Naive thymus-derived CD4-positive, alpha-beta T cell (primary cell): ENCODE results near the gene ADCYAP1R1. TPM values are rescaled to one million over a fixed set of nuclear protein-coding genes. Genes with fewer than 3 reads are reported as not detected.

Experiments used
- ATAC-seq: fragments of 150-1000 bp; cut with Tn5 transposase; 2 replicates; pipeline ENCODE4 v1.10.0; 2021; ENCODE audit warnings: mild to moderate bottlenecking, moderate library complexity
- CTCF ChIA-PET: fragments of 350-600 bp; sonication (Branson Sonifier 250); formaldehyde crosslinking; loops from one replicate; lab custom pipeline; 2021; ENCODE audit warnings: antibody characterized with exemption; lab: Charles Lee
- POLR2A ChIA-PET: fragments of 350-600 bp; sonication (Branson Sonifier 250); formaldehyde crosslinking; loops from one replicate; lab custom pipeline; 2021; ENCODE audit warnings: antibody characterized with exemption, inconsistent platforms; lab: Charles Lee
- DNase-seq, 9 donors: peaks; one replicate each; pipeline versions ENCODE4 v3.0.0 to v3.0.0-alpha.2; 2020 to 2022; ENCODE audit warnings: mixed read lengths in 1 of 9
- H3K27ac ChIP-seq: one replicate; pipeline ENCODE4 v1.7.0; 2013; ENCODE audit warnings: mild to moderate bottlenecking, low read depth, low read length, moderate library complexity
- H3K27me3 ChIP-seq, 2 donors: one replicate each; pipeline ENCODE4 v1.7.0; 2013; ENCODE audit warnings: low read length in 2 of 2, mild to moderate bottlenecking in 2 of 2, moderate library complexity in 2 of 2; ENCODE audit not compliant: control insufficient read depth in 2 of 2, insufficient read depth in 2 of 2
- H3K36me3 ChIP-seq, 3 experiments: 1 replicate in 2 of 3; 2 replicates in 1 of 3; pipeline ENCODE4 v1.7.0; 2013; ENCODE audit warnings: low read length in 3 of 3, mild to moderate bottlenecking in 3 of 3, moderate library complexity in 1 of 3; ENCODE audit not compliant: insufficient read depth in 3 of 3, control insufficient read depth in 2 of 3
- H3K4me1 ChIP-seq, 2 donors: one replicate each; pipeline ENCODE4 v1.7.0; 2013; ENCODE audit warnings: low read length in 2 of 2, mild to moderate bottlenecking in 2 of 2, moderate library complexity in 1 of 2; ENCODE audit not compliant: control insufficient read depth in 2 of 2, insufficient read depth in 2 of 2
- H3K4me3 ChIP-seq: 2 replicates; pipeline ENCODE4 v1.7.0; 2013; ENCODE audit warnings: mild to moderate bottlenecking, low read length
- H3K9me3 ChIP-seq, 3 experiments: 1 replicate in 2 of 3; 2 replicates in 1 of 3; pipeline ENCODE4 v1.7.0; 2013; ENCODE audit warnings: low read length in 3 of 3; ENCODE audit not compliant: control insufficient read depth in 2 of 3
- H3K27ac Mint-ChIP-seq, 9 donors: one replicate each; pipeline ENCODE4 v1.8.0; 2020 to 2022; ENCODE audit warnings: mixed read lengths in 9 of 9, mild to moderate bottlenecking in 8 of 9, moderate library complexity in 5 of 9, inconsistent platforms in 2 of 9
- H3K27me3 Mint-ChIP-seq, 5 donors: one replicate each; pipeline ENCODE4 v1.8.0; 2021 to 2022; ENCODE audit warnings: mixed read lengths in 5 of 5, mild to moderate bottlenecking in 1 of 5
- H3K36me3 Mint-ChIP-seq, 5 donors: one replicate each; pipeline ENCODE4 v1.8.0; 2020 to 2022; ENCODE audit warnings: mixed read lengths in 5 of 5, mild to moderate bottlenecking in 3 of 5, inconsistent platforms in 1 of 5
- H3K4me1 Mint-ChIP-seq, 7 donors: one replicate each; pipeline ENCODE4 v1.8.0; 2020 to 2022; ENCODE audit warnings: mixed read lengths in 7 of 7, mild to moderate bottlenecking in 3 of 7, inconsistent platforms in 1 of 7
- H3K4me3 Mint-ChIP-seq, 10 donors: one replicate each; pipeline ENCODE4 v1.8.0; 2020 to 2022; ENCODE audit warnings: mild to moderate bottlenecking in 10 of 10, mixed read lengths in 10 of 10, moderate library complexity in 6 of 10, inconsistent platforms in 2 of 10
- H3K9me3 Mint-ChIP-seq, 11 donors: one replicate each; pipeline ENCODE4 v1.8.0; 2020 to 2022; ENCODE audit warnings: mixed read lengths in 11 of 11, mild to moderate bottlenecking in 4 of 11, inconsistent platforms in 1 of 11, moderate library complexity in 1 of 11
- intact Hi-C, 2 donors: fragments of 100-400 bp; cut with micrococcal nuclease; formaldehyde crosslinking; loops; one replicate each; pipeline ENCODE4 v1.15.1; 2023
- polyA plus RNA-seq, 2 donors: library from polyadenylated mRNA; unstranded; fragments of 300-500 nt; fragmentation: Illumina TruSeq; gene quantifications; one replicate each; pipeline ENCODE4 v1.2.3, GENCODE V29; 2021
- total RNA-seq, 6 experiments: library from RNA in 5 of 6; stranded (reverse) in 5 of 6; gene quantifications; 1 replicate in 5 of 6; 2 replicates in 1 of 6; pipeline ENCODE4 v1.2.3 and lab custom pipeline; 2021 to 2026

ADCYAP1R1 gene
- total and polyA plus RNA-seq, 7 experiments from 2014 or later, result not detected

DNA sequence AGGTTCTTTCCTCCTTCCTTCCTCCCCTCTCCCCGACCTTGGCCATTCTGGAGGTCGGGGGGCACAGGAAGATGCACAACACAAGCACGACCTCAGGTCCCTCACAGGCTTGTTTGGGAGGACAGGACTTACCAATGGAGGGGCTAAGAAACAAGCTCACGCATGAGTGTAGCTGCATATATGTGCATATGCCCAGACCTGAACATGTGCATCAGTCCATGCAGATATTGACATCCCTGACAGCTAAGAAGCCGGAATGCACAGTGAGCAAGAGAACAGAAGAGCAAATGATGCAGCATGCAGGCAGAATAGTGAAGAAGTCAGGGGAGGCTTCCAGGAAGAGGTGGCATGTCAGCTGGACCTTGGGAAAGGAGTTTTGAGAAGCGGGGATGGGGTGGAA, 28.7 kb downstream of the ADCYAP1R1 start:
- H3K9me3 Mint-ChIP-seq, result peaks cover 0 to 2% (median 0%) of the 10 kb centered on the region in 11 donors
- H3K4me1 Mint-ChIP-seq, result no peaks in the 10 kb centered on the region
- no peak overlapping the region for H3K4me3 Mint-ChIP-seq
- Histone ChIP-seq H3K4me3 (no peak overlapping the region), H3K9me3 (no peaks in the 10 kb centered on the region), H3K36me3 (no peaks in the 10 kb centered on the region), H3K4me1 (no peaks in the 10 kb centered on the region), H3K27me3 (no peaks in the 10 kb centered on the region), H3K27ac (no peak overlapping the region)
- ATAC-seq (no peak), DNase-seq (no peak)
- H3K27ac Mint-ChIP-seq, result no peak overlapping the region
- ChIA-PET POLR2A (no interaction called here), CTCF (no interaction called here)
- no peaks in the 10 kb centered on the region for H3K36me3 Mint-ChIP-seq
- peaks cover 13 to 31% (median 25%) of the 10 kb centered on the region in 5 donors for H3K27me3 Mint-ChIP-seq
- intact Hi-C loops, result no loop called here

GRCh38 chr7:31082017-31082416, 29.9 kb downstream of the ADCYAP1R1 start:
- intact Hi-C loops, result no loop called here
- Mint-ChIP-seq H3K27me3 (peaks cover 13 to 31% (median 25%) of the 10 kb centered on the region in 5 donors), H3K27ac (no peak overlapping the region), H3K36me3 (no peaks in the 10 kb centered on the region), H3K4me3 (no peak overlapping the region), H3K9me3 (peaks cover 0 to 2% (median 0%) of the 10 kb centered on the region in 11 donors), H3K4me1 (no peaks in the 10 kb centered on the region)
- DNase-seq (no peak), ATAC-seq (no peak)
- ChIA-PET POLR2A (no interaction called here), CTCF (no interaction called here)
- Histone ChIP-seq H3K27me3 (no peaks in the 10 kb centered on the region), H3K36me3 (no peaks in the 10 kb centered on the region), H3K9me3 (no peaks in the 10 kb centered on the region), H3K27ac (no peak overlapping the region), H3K4me1 (no peaks in the 10 kb centered on the region), H3K4me3 (no peak overlapping the region)

- H3K27ac ChIP-seq, result no peak overlapping the region
- H3K36me3 ChIP-seq, result no peaks in the 10 kb centered on the region
- H3K9me3 ChIP-seq, result no peaks in the 10 kb centered on the region
- CTCF ChIA-PET, result no interaction called here
- POLR2A ChIA-PET, result no interaction called here
- no peaks in the 10 kb centered on the region for H3K27me3 ChIP-seq
- Mint-ChIP-seq H3K36me3 (no peaks in the 10 kb centered on the region), H3K4me1 (no peaks in the 10 kb centered on the region), H3K9me3 (peaks cover 0 to 3% (median 0%) of the 10 kb centered on the region in 11 donors), H3K4me3 (no peak overlapping the region), H3K27me3 (peaks cover 13 to 31% (median 25%) of the 10 kb centered on the region in 5 donors), H3K27ac (no peak overlapping the region)
- no peak for ATAC-seq
- H3K4me3 ChIP-seq, result no peak overlapping the region
- intact Hi-C loops, result no loop called here
- H3K4me1 ChIP-seq, result no peaks in the 10 kb centered on the region
- no peak for DNase-seq
Observed at GRCh38 chr7:31082447-31082846, 30.3 kb downstream of the ADCYAP1R1 start.

- Mint-ChIP-seq H3K27ac (no peak overlapping the region), H3K36me3 (no peaks in the 10 kb centered on the region), H3K4me1 (no peaks in the 10 kb centered on the region), H3K9me3 (peaks cover 0 to 4% (median 0%) of the 10 kb centered on the region in 11 donors), H3K4me3 (no peak overlapping the region), H3K27me3 (peaks cover 13 to 31% (median 23%) of the 10 kb centered on the region in 5 donors)
- intact Hi-C loops, result no loop called here
- no peaks in the 10 kb centered on the region for H3K9me3 ChIP-seq
- DNase-seq, result no peak
- H3K4me3 ChIP-seq, result no peak overlapping the region
- no peaks in the 10 kb centered on the region for H3K27me3 ChIP-seq
- no peak overlapping the region for H3K27ac ChIP-seq
- no peaks in the 10 kb centered on the region for H3K4me1 ChIP-seq
- no peak for ATAC-seq
- no peaks in the 10 kb centered on the region for H3K36me3 ChIP-seq
- ChIA-PET POLR2A (no interaction called here), CTCF (no interaction called here)
Observed at GRCh38 chr7:31083210-31083786, 31.2 kb downstream of the ADCYAP1R1 start.

DNA sequence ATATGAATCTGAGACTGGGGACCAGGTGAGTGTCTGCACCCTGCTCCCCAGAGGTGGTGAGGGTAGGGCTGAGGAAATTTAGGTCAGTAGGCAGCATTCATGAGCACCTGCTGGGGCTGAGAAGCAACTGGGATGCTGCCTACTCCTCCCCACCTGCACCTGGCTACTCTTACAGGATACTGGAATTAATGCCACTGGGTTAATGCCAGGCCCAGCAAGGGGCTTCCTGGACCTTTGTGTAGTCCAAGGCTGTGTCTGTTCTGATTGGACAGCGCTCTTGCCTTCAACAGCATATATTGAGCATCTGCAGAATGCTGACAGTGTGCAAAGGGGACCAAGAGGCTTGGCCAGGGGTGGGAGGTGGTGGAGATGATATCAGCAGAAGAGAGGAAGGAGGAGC, 32.1 kb downstream of the ADCYAP1R1 start:
- intact Hi-C loops, result no loop called here
- Mint-ChIP-seq H3K27me3 (peaks cover 7 to 31% (median 20%) of the 10 kb centered on the region in 5 donors), H3K9me3 (peaks cover 0 to 4% (median 0%) of the 10 kb centered on the region in 11 donors), H3K36me3 (no peaks in the 10 kb centered on the region), H3K4me1 (no peaks in the 10 kb centered on the region), H3K27ac (no peak overlapping the region), H3K4me3 (no peak overlapping the region)
- POLR2A ChIA-PET, result no interaction called here
- H3K9me3 ChIP-seq, result no peaks in the 10 kb centered on the region
- no peak overlapping the region for H3K27ac ChIP-seq
- H3K27me3 ChIP-seq, result no peaks in the 10 kb centered on the region
- no peak overlapping the region for H3K4me3 ChIP-seq
- ATAC-seq (no peak), DNase-seq (no peak)
- H3K36me3 ChIP-seq, result no peaks in the 10 kb centered on the region
- H3K4me1 ChIP-seq, result no peaks in the 10 kb centered on the region
- CTCF ChIA-PET, result no interaction called here

GRCh38 chr7:31087351-31087750, 35.2 kb downstream of the ADCYAP1R1 start:
- H3K4me3 Mint-ChIP-seq, result no peak overlapping the region
- no peak for ATAC-seq
- Histone ChIP-seq H3K4me1 (no peaks in the 10 kb centered on the region), H3K9me3 (no peaks in the 10 kb centered on the region), H3K36me3 (no peaks in the 10 kb centered on the region), H3K4me3 (no peak overlapping the region), H3K27me3 (no peaks in the 10 kb centered on the region), H3K27ac (no peak overlapping the region)
- H3K27ac Mint-ChIP-seq, result no peak overlapping the region
- CTCF ChIA-PET, result no interaction called here
- intact Hi-C loops, result no loop called here
- H3K4me1 Mint-ChIP-seq, result no peaks in the 10 kb centered on the region
- no peaks in the 10 kb centered on the region for H3K36me3 Mint-ChIP-seq
- POLR2A ChIA-PET, result no interaction called here
- H3K9me3 Mint-ChIP-seq, result peaks cover 0 to 6% (median 0%) of the 10 kb centered on the region in 11 donors
- H3K27me3 Mint-ChIP-seq, result peaks cover 0 to 17% (median 6%) of the 10 kb centered on the region in 5 donors
- DNase-seq, result no peak

DNA sequence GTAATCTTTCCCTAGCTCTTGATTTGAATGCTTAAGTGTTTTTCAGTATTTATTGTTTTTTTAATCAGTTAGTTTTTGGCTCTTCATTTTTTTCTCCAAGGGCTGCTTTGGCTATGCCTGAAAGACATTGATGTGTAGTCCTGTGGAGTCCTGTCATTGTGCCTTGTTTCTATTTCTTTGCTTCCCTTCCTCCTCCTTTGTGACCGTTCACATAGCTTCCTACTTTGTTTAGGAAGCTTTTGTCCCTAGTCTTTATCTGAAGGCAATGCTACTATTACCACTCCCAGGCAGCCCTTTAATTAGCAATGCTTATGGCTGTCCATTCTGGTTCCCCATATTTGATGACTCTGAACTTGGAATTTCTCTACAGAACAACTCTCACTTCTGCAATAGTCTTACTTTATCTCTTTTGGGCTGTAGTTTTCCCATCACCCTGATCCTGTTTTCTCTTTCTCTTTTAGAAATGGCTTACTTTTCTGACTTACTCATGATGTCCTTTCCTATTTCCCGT, 39.9 kb downstream of the ADCYAP1R1 start:
- Mint-ChIP-seq H3K36me3 (no peaks in the 10 kb centered on the region), H3K27ac (no peak overlapping the region), H3K4me3 (no peak overlapping the region), H3K27me3 (peaks cover 3 to 13% (median 5%) of the 10 kb centered on the region in 5 donors), H3K9me3 (peaks cover 0 to 4% (median 0%) of the 10 kb centered on the region in 11 donors), H3K4me1 (no peaks in the 10 kb centered on the region)
- no peak for ATAC-seq
- Histone ChIP-seq H3K27ac (no peak overlapping the region), H3K4me1 (no peaks in the 10 kb centered on the region), H3K36me3 (no peaks in the 10 kb centered on the region), H3K27me3 (no peaks in the 10 kb centered on the region), H3K4me3 (no peak overlapping the region), H3K9me3 (no peaks in the 10 kb centered on the region)
- ChIA-PET CTCF (no interaction called here), POLR2A (no interaction called here)
- no peak for DNase-seq
- intact Hi-C loops, result no loop called here
